Stimulated activated effector memory CD8-positive, alpha-beta T cell treated with anti-CD3 and anti-CD28 coated beads, Interleukin-12 subunit alpha, Interleukin-12 subunit beta, amount 100 ng/mL, for 72 hours (primary cell): Measurements from ENCODE around the gene ERICH4.
A peak's percentile ranks its signal among the peaks of the same experiment; 100 is the strongest.
"Not testable (repeated sequence)": the region's sequence is repeated elsewhere in the genome, so short reads cannot be mapped to it uniquely, and the experiment has no call there.

Source experiments
- ATAC-seq: fragments of 150-1000 bp; cut with Tn5 transposase; 2 replicates; pipeline ENCODE4 v1.10.0; 2021
- DNase-seq, 2 donors: peaks; one replicate each; pipeline ENCODE4 v3.0.0; 2021 to 2022; ENCODE audit warnings: low spot score in 2 of 2
- H3K27ac Mint-ChIP-seq: one replicate; pipeline ENCODE4 v1.8.0; 2022; ENCODE audit warnings: mild to moderate bottlenecking, mixed read lengths
- H3K36me3 Mint-ChIP-seq: one replicate; pipeline ENCODE4 v1.8.0; 2022; ENCODE audit warnings: mild to moderate bottlenecking, mixed read lengths
- H3K4me1 Mint-ChIP-seq: one replicate; pipeline ENCODE4 v1.8.0; 2022; ENCODE audit warnings: mixed read lengths
- H3K4me3 Mint-ChIP-seq: one replicate; pipeline ENCODE4 v1.8.0; 2022; ENCODE audit warnings: mild to moderate bottlenecking, mixed read lengths
- H3K9me3 Mint-ChIP-seq: one replicate; pipeline ENCODE4 v1.8.0; 2022; ENCODE audit warnings: mixed read lengths

The ERICH4 gene

DNA sequence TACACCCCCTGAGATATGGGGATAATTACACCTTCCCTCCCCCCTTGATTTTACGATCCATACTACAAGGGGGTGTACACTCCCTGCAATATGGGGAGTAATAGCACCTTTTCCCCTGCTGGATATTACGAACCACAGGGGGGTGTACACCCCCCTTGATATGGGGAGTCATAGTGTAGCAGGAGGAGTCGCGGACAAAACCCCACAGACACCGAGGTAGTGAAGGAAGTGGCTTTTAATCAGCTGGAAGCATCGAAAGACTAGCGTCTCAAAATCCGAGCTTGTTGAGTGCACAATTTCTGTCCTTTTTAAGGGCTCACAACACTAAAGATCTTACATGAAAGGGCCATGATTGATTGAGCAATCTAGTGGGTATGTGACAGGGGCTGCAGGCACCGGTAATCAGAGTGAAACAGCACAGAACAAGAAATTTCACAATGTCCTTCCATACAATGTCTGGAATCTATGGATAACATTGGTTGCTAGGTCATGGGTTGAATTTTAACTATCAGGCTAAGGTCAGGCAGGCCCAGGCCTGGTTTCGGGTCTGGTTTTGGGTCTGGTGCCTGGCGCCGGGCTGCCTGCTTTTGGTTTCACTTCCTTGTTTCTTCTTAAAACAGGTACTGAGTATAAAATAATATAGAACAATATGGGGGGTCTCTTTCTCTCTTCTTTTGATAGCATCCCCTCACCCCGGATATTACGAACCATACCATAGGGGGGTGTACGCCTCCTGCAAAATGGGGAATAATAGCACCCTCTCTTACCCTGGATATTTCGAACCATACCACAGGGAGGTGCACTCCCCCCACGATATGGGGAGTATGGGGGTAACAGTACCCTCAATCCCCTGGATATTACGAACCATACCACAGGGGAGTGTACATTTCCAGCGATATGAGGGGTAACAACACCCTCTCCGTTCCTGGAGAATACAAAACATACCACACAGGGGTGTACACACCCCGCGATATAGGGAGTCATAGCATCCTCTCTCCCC, 20.6 kb downstream of the ERICH4 start:
- not testable (repeated sequence) for H3K27ac Mint-ChIP-seq, H3K9me3 Mint-ChIP-seq, DNase-seq, H3K36me3 Mint-ChIP-seq
- Mint-ChIP-seq H3K4me1 (peaks cover 15% of the 10 kb centered on the region), H3K4me3 (peak overlapping the region; percentile 32)
- ATAC-seq, result peak; percentile 37

DNA sequence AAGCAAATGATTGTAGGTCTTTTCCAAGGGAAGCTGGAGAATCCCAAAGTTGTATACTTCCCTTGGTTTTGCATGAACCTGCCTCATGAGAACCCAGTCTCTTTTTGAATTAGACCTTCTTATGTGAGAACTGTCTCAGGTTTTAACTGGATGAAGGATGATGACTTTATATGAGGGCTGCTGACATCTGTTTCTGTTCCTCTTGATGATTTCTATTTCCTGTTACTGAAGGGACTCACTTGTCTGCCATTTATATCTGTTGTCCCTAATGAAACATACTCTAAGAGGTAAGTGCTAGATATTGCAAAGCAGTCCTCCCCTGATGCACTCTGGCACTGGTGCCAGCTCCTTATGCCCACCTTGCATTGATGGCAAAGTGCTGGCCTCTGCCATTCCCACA, 33.6 kb downstream of the ERICH4 start:
- Mint-ChIP-seq H3K36me3 (no peaks in the 10 kb centered on the region), H3K4me1 (no peaks in the 10 kb centered on the region), H3K4me3 (no peak overlapping the region), H3K27ac (no peak overlapping the region), H3K9me3 (no peaks in the 10 kb centered on the region)
- ATAC-seq, result no peak
- no peak for DNase-seq

DNA sequence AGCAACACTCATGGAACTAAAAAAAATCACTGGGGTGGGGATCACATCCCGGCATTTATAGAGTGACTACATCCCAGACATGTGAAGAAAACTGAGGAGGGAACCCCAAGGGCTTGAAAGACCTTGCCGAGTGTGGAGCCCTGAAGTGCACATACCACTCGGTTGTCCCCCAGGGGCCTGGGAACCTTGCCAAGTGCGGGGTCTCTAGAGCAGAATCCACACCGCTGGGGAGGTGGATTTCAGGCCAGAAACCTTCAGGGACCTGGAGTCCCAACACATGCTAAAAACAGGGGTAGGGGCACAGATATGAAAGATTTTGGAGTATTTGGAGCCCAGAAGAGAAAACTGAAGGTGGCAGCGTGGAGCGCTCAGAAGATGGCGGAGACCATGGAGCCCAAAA, 35.2 kb downstream of the ERICH4 start:
- H3K9me3 Mint-ChIP-seq, result no peaks in the 10 kb centered on the region
- DNase-seq, result no peak
- H3K36me3 Mint-ChIP-seq, result no peaks in the 10 kb centered on the region
- H3K4me3 Mint-ChIP-seq, result no peak overlapping the region
- H3K27ac Mint-ChIP-seq, result no peak overlapping the region
- no peaks in the 10 kb centered on the region for H3K4me1 Mint-ChIP-seq
- no peak for ATAC-seq

DNA sequence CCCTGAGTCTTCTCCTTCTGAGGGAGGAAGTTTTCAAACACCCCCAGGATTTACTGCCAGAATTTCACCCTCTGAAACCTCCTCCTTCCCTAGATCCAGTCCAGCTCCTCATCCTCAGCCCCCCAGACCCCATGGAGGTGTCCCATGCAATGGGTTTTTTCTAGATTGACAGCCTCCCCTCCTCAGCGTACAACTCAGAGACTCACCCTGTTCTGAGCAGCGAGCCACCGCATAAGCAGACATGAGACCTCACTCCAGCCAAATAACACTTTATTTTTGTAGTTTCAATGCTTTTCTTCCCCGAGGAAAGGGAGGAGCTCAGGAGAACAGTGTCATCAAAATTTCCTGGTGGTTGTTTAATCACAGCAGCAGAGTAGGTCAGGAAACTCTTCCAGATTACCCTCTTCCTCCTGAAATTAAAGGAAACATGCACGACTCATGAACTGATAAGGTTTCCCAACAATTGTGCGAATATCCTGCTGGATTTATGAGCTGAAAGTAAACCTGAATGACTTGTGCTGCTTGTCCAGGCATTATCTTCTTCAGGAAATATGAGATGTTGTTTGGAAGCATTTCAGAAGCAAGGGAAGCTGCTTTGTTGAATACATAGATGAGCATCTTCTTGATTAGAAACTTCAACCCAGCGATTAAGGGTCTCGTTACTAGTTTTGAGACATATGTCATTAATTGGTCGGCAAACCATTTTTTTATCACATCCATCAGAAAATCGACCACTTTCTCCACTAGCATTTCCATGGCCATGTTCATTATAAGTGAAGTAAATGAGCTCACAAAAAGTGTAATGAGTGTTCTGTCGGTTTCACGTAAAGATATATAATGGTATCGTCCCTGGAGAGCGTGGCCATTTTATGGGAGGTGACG, 36.2 kb downstream of the ERICH4 start:
- Mint-ChIP-seq H3K27ac (peak overlapping the region; percentile 14), H3K4me3 (no peak overlapping the region)

DNA sequence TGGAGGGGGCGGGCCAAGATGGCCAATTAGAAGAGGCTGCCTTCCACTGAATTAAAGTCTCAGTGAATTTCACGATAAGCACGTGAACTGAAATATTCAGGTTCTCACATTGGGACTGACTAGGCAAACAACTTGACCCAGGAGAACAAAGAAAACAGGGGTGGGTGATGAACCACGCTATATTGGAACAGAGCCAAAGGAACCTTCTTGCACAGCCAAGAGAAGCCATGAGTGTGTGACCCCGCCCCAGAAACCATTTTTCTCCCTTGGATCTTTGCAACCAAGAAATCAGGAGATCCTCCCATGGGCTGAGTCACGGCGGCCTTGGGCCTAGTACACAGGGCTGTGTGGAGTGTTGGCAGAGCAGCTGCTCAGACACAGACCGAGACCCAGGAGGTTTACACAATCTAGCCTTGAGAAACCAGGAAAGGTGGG, 36.8 kb downstream of the ERICH4 start:
- ATAC-seq, result no peak
- Mint-ChIP-seq H3K36me3 (no peaks in the 10 kb centered on the region), H3K4me1 (no peaks in the 10 kb centered on the region), H3K27ac (no peak overlapping the region), H3K4me3 (no peak overlapping the region), H3K9me3 (no peaks in the 10 kb centered on the region)
- no peak for DNase-seq

More for the DNA sequence above, 36.2 kb downstream of the ERICH4 start:
- no peak for ATAC-seq
- H3K9me3 Mint-ChIP-seq, result no peaks in the 10 kb centered on the region
- H3K4me1 Mint-ChIP-seq, result no peaks in the 10 kb centered on the region
- DNase-seq, result no peak
- no peaks in the 10 kb centered on the region for H3K36me3 Mint-ChIP-seq

DNA sequence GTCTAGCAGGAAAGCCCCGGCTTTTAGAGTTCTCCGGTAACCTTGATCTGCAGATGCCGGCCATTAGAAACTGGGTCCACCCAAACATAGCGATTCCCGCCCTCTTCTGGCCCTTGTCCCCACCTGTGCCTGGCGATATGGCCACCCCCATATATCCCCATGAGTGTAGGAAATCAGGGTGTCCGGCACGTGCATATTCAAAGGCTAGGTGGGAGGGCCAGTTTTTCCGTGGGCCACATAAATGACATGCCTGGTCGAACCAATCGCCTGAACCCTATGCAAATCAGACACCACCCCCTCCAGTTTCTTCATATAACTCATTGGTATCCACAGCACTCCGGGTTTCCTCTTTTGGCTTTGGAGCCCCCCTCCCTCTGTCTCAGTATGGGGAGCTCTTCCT, 37.4 kb downstream of the ERICH4 start:
- Mint-ChIP-seq H3K27ac (no peak overlapping the region), H3K4me3 (no peak overlapping the region)

DNA sequence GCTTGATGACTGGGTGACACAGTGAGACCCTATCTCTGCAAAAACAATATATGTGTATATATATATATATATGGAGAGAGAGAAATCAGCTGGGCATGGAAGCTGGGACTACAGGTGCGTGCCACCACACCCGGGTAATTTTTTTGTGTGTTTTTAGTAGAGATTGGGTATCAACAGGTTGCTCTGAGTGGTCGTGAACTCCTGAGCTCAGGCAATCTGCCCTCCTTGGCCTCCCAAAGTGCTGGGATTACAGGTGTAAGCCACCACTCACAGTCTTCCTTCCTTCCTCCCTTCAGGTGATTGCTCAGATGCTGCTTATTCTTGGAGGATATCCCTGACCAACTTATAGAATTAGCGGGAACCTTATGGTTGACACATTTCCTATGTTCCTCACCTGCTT, 41.9 kb downstream of the ERICH4 start:
- no peaks in the 10 kb centered on the region for H3K9me3 Mint-ChIP-seq
- ATAC-seq (no peak), DNase-seq (no peak)
- no peaks in the 10 kb centered on the region for H3K4me1 Mint-ChIP-seq
- H3K4me3 Mint-ChIP-seq, result no peak overlapping the region
- no peaks in the 10 kb centered on the region for H3K36me3 Mint-ChIP-seq
- no peak overlapping the region for H3K27ac Mint-ChIP-seq

More for the DNA sequence above, 37.4 kb downstream of the ERICH4 start:
- ATAC-seq (no peak), DNase-seq (no peak)
- Mint-ChIP-seq H3K4me1 (no peaks in the 10 kb centered on the region), H3K9me3 (no peaks in the 10 kb centered on the region), H3K36me3 (no peaks in the 10 kb centered on the region)

DNA sequence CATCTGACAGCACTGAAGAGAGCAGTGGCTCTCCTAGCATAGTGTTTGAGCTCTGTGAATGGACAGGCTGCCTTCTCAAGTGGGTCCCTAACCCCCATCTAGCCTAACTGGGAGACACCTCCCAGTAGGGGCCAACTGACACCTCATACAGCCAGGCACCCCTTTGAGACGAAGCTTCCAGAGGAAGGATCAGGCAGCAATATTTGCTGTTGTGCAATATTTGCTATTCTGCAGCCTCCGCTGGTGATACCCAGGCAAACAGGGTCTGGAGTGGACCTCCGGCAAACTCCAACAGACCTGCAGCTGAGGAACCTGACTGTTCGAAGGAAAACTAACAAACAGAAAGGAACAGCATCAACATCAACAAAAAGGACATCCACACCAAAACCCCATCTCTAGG, 44.0 kb downstream of the ERICH4 start:
- not testable (repeated sequence) for H3K4me1 Mint-ChIP-seq, H3K4me3 Mint-ChIP-seq, H3K36me3 Mint-ChIP-seq, DNase-seq, H3K27ac Mint-ChIP-seq, H3K9me3 Mint-ChIP-seq, ATAC-seq

DNA sequence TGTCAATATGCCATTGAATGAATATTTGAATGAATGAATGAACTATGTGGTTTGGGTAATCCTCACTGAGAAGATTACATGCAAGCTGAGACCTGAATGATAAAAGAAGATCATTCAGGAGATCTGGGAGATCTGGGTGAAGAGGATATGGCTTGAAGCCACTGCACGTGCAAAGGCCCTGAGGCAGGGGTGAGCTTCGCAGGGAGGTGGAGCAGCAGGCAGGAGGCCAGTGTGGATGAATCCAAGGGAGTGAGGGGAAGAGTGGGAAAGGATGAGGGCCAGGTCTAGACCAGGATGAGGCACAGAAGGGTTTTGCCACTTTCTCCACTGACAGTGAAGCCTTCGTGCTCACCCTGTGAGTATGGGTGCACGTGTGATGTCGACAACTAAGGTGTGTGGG, 49.9 kb downstream of the ERICH4 start:
- Mint-ChIP-seq H3K27ac (no peak overlapping the region), H3K9me3 (no peaks in the 10 kb centered on the region), H3K4me3 (no peak overlapping the region), H3K36me3 (no peaks in the 10 kb centered on the region), H3K4me1 (no peaks in the 10 kb centered on the region)
- DNase-seq, result no peak
- no peak for ATAC-seq
